Hepatocyte (in vitro differentiated cells): Measurements from ENCODE around the gene RGS1. TPM values are rescaled to one million over a fixed set of nuclear protein-coding genes. Genes with fewer than 3 reads are reported as not detected.

Source experiments
- DNase-seq: peaks from one replicate; pipeline ENCODE4 v3.0.0-alpha.2; 2016; ENCODE audit warnings: low spot score
- H2AFZ ChIP-seq: fragments of 200-600 bp; sonication (generic); 2 replicates; pipeline ENCODE4 v1.6.0; 2016; ENCODE audit warnings: antibody characterized with exemption, mild to moderate bottlenecking
- H3K27ac ChIP-seq: fragments of 200-600 bp; sonication (generic); 2 replicates; pipeline ENCODE4 v1.5.1; 2016; ENCODE audit warnings: mild to moderate bottlenecking
- H3K27me3 ChIP-seq: fragments of 200-600 bp; sonication (generic); 2 replicates; pipeline ENCODE4 v1.6.1; 2016
- H3K36me3 ChIP-seq: fragments of 200-600 bp; sonication (generic); replicated peaks from 2 replicates; pipeline ENCODE4 v1.5.1; 2016; ENCODE audit warnings: low read depth; ENCODE audit not compliant: insufficient read depth
- H3K4me1 ChIP-seq: fragments of 200-600 bp; sonication (generic); 2 replicates; pipeline ENCODE4 v1.5.1; 2016; ENCODE audit warnings: mild to moderate bottlenecking, moderate library complexity; ENCODE audit not compliant: insufficient read depth
- H3K4me2 ChIP-seq: fragments of 200-600 bp; sonication (generic); 2 replicates; pipeline ENCODE4 v1.6.0; 2016
- H3K4me3 ChIP-seq: fragments of 200-600 bp; sonication (generic); 2 replicates; pipeline ENCODE4 v1.5.1; 2016; ENCODE audit warnings: mild to moderate bottlenecking
- H3K79me2 ChIP-seq: fragments of 200-600 bp; sonication (generic); 2 replicates; pipeline ENCODE4 v1.6.0; 2017; ENCODE audit warnings: mild to moderate bottlenecking
- H3K9me2 ChIP-seq: fragments of 200-600 bp; sonication (generic); replicated peaks from 2 replicates; pipeline ENCODE4 v1.6.0; 2017; ENCODE audit warnings: mild to moderate bottlenecking; ENCODE audit not compliant: insufficient read depth
- H3K9me3 ChIP-seq: fragments of 200-600 bp; sonication (generic); 2 replicates; pipeline ENCODE4 v1.5.1; 2016; ENCODE audit warnings: low read depth, mild to moderate bottlenecking
- H4K20me1 ChIP-seq: fragments of 200-600 bp; sonication (generic); 2 replicates; pipeline ENCODE4 v1.6.0; 2016; ENCODE audit warnings: mild to moderate bottlenecking; ENCODE audit not compliant: insufficient read depth, poor library complexity, severe bottlenecking
- EZH2 ChIP-seq: fragments of 200-600 bp; sonication (generic); IDR thresholded peaks from 2 replicates; pipeline ENCODE4 v1.6.1; 2016; ENCODE audit warnings: antibody characterized with exemption, mild to moderate bottlenecking, borderline replicate concordance
- EZH2phosphoT487 ChIP-seq: fragments of 200-600 bp; sonication (generic); IDR thresholded peaks from one replicate; pipeline ENCODE4 v1.6.1; 2018; ENCODE audit warnings: antibody characterized with exemption, mild to moderate bottlenecking, low read depth, moderate library complexity; ENCODE audit not compliant: unreplicated experiment, severe bottlenecking
- WGBS: methylation state at CpG from one replicate; pipeline ENCODE4 v1.1.6; 2016; ENCODE audit warnings: low lambda C conversion rate; ENCODE audit errors: missing lambda C conversion rate; 5-methylcytosine and 5-hydroxymethylcytosine counted together
- polyA plus RNA-seq: library from polyadenylated mRNA; unstranded; fragments of >200 nt; fragmentation: Nextera tagmentation; extraction: Ambion mirVana; gene quantifications from 2 replicates; pipeline ENCODE4 v1.2.1, GENCODE V29; 2016
- total RNA-seq: library from RNA; depleted of rRNA; stranded (reverse); fragments of >200 nt; gene quantifications from 2 replicates; pipeline ENCODE4 v1.2.3, GENCODE V29; 2014
- TF ChIP-seq, protein P1 (sequence below): fragments of 200-600 bp; sonication (generic); IDR thresholded peaks from 2 replicates; pipeline ENCODE4 v1.5.1; 2016; ENCODE audit warnings: antibody characterized with exemption, mild to moderate bottlenecking; ENCODE audit not compliant: poor library complexity

The RGS1 gene
- total and polyA plus RNA-seq, 2 experiments from 2014 or later, result 4.0 to 9.8 TPM

DNA sequence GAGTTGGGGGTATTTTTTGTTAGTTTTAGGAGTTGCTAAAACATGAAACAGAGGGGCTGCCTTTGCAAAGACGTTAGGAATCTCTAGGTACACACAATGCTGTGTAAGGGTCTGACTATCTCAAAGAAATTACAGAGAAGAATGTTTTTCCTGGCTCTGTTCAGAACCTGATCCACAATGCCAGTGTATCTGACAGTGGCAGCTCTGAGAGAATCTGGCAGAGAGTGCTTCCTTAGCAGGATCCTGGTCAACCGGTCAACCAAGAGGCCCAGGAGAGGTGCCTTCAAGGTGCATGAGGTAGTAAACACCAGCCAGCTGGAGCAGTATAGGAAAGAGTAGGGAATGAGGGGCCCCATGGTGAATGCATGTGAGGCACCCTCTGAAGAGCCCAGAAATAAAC, 40.9 kb upstream of the RGS1 start:
- H3K4me3 ChIP-seq, result no peak overlapping the region
- H3K4me1 ChIP-seq, result peaks cover 23% of the 10 kb centered on the region
- H3K4me2 ChIP-seq, result no peak overlapping the region
- no peak overlapping the region for H3K27ac ChIP-seq
- WGBS, result 41% methylated on average over 2 of the region's 2 CpGs
- no peaks in the 10 kb centered on the region for H3K9me2 ChIP-seq
- no peaks in the 10 kb centered on the region for H3K79me2 ChIP-seq
- no peaks in the 10 kb centered on the region for H3K9me3 ChIP-seq
- H3K36me3 ChIP-seq, result no peaks in the 10 kb centered on the region
- no peaks in the 10 kb centered on the region for H3K27me3 ChIP-seq
- TF ChIP-seq EZH2phosphoT487 (no peak), EZH2 (no peak)
- TF ChIP-seq, protein P1, sequence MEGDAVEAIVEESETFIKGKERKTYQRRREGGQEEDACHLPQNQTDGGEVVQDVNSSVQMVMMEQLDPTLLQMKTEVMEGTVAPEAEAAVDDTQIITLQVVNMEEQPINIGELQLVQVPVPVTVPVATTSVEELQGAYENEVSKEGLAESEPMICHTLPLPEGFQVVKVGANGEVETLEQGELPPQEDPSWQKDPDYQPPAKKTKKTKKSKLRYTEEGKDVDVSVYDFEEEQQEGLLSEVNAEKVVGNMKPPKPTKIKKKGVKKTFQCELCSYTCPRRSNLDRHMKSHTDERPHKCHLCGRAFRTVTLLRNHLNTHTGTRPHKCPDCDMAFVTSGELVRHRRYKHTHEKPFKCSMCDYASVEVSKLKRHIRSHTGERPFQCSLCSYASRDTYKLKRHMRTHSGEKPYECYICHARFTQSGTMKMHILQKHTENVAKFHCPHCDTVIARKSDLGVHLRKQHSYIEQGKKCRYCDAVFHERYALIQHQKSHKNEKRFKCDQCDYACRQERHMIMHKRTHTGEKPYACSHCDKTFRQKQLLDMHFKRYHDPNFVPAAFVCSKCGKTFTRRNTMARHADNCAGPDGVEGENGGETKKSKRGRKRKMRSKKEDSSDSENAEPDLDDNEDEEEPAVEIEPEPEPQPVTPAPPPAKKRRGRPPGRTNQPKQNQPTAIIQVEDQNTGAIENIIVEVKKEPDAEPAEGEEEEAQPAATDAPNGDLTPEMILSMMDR, result no peak
- no peaks in the 10 kb centered on the region for H4K20me1 ChIP-seq
- no peak overlapping the region for H2AFZ ChIP-seq
- DNase-seq, result no peak

DNA sequence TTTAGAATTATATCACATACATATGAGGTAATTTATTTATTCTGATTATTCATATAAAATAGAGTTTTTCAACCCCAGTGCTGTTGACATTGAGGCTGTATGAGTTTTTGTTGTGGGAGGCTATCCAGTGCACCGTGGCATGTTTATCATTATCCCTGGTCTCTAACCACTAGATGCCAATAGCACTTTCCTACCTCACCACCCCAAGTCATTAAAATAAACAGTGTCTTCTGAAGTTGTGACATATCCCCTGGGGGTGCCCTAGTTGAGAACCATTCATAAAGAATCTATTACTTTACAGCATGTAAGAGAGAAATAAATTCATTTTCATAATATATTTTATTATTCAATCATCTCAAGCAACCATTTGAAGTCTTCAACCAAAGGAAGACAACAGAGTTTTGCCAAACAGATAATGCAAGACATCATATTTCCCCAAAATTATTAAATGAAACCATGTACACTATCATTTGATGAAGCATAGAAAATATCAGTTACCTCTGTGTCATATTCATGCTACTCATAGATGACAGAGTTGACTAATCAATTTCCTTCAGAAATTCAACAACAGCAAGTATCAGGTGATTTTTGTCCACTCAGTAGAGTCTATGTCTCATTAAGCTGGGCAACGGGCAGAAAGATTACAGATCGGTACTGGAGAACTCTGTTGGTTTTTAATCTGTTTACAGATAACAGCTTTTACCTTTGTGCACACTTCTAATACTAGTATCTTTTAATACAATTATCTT, 39.5 kb upstream of the RGS1 start:
- no peak for DNase-seq
- Histone ChIP-seq H4K20me1 (no peaks in the 10 kb centered on the region), H3K9me3 (no peaks in the 10 kb centered on the region), H3K27ac (no peak overlapping the region), H3K36me3 (no peaks in the 10 kb centered on the region), H3K9me2 (no peaks in the 10 kb centered on the region), H3K4me1 (peaks cover 17% of the 10 kb centered on the region), H2AFZ (no peak overlapping the region), H3K4me2 (no peak overlapping the region), H3K4me3 (no peak overlapping the region), H3K79me2 (no peaks in the 10 kb centered on the region), H3K27me3 (no peaks in the 10 kb centered on the region)
- TF ChIP-seq, protein P1, result no peak
- no peak for TF ChIP-seq EZH2phosphoT487
- no peak for TF ChIP-seq EZH2
- 58% methylated on average over 3 of the region's 3 CpGs for WGBS

GRCh38 chr1:192538407-192539296, 36.9 kb upstream of the RGS1 start:
- TF ChIP-seq, protein P1, result no peak
- TF ChIP-seq EZH2phosphoT487 (no peak), EZH2 (no peak)
- Histone ChIP-seq H3K9me3 (no peaks in the 10 kb centered on the region), H3K4me1 (peaks cover 17% of the 10 kb centered on the region), H3K4me2 (peak overlapping the region; percentile 23), H3K4me3 (no peak overlapping the region), H3K9me2 (no peaks in the 10 kb centered on the region), H3K27me3 (no peaks in the 10 kb centered on the region), H3K79me2 (no peaks in the 10 kb centered on the region), H3K27ac (peak overlapping the region; percentile 90), H3K36me3 (no peaks in the 10 kb centered on the region), H4K20me1 (no peaks in the 10 kb centered on the region), H2AFZ (no peak overlapping the region)
- WGBS, result 63% methylated on average over 3 of the region's 3 CpGs
- DNase-seq, result peak; percentile 29
